PC-3 (cell line): ENCODE measurements around the gene SH3BP4.

Experiments
- EZH2 ChIP-seq: fragments of 300-600 bp; sonication (generic); IDR thresholded peaks from one replicate; pipeline ENCODE4 v1.6.1; 2017; ENCODE audit warnings: antibody characterized with exemption, mild to moderate bottlenecking, low read length; ENCODE audit not compliant: unreplicated experiment
- EZH2phosphoT487 ChIP-seq: fragments of 300-600 bp; sonication (generic); IDR thresholded peaks from 2 replicates; pipeline ENCODE4 v1.6.1; 2018; ENCODE audit warnings: mild to moderate bottlenecking, antibody characterized with exemption, low read length, borderline replicate concordance
- TF ChIP-seq, protein P1 (sequence below): fragments of 300-600 bp; sonication (generic); conservative IDR thresholded peaks from 2 replicates; pipeline ENCODE4 v1.5.1; 2017; ENCODE audit warnings: antibody characterized with exemption, low read depth, mild to moderate bottlenecking, low read length

DNA sequence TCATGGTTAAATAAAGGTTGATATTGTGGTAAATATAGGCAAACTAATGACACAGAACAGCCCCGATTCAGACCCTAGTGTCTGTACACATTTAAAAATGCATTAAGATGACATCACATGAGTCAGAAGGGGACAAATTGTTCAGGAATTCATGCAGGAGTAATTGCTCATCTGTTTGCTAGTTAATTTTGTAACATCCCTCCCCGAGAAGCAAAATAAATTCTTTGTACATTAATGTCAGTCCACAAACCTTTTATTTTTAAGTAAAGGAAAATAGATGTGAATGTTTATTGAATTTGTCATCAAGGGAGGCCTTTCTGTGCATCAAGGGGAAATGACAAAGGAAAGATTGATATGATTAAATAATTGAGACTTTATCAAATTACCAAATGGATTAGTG lies 69.9 kb downstream of the SH3BP4 start:
- TF ChIP-seq, protein P1, sequence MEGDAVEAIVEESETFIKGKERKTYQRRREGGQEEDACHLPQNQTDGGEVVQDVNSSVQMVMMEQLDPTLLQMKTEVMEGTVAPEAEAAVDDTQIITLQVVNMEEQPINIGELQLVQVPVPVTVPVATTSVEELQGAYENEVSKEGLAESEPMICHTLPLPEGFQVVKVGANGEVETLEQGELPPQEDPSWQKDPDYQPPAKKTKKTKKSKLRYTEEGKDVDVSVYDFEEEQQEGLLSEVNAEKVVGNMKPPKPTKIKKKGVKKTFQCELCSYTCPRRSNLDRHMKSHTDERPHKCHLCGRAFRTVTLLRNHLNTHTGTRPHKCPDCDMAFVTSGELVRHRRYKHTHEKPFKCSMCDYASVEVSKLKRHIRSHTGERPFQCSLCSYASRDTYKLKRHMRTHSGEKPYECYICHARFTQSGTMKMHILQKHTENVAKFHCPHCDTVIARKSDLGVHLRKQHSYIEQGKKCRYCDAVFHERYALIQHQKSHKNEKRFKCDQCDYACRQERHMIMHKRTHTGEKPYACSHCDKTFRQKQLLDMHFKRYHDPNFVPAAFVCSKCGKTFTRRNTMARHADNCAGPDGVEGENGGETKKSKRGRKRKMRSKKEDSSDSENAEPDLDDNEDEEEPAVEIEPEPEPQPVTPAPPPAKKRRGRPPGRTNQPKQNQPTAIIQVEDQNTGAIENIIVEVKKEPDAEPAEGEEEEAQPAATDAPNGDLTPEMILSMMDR = no peak
- TF ChIP-seq EZH2 (no peak), EZH2phosphoT487 (no peak)
